Measurements from ENCODE around the gene SUPT3H.

The SUPT3H gene

DNA sequence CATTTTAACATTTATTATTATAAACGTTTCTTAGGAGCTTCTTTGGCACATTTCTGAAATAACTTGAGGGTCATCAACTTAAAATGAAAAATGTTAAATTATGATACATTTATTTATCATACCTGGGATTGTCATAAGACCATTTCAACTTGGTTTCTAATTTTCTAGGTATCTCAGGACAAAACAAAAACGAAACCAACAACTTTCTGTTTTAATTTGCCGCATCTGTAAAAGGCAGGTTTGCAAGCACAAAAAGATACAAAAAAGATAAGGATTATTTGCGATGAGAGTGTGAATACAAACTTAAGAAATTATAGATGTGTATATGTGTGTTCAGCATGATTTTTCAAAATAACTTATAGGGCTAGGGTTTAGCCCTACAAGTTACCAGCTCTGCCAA lies 444.6 kb downstream of the SUPT3H start:
- no peaks in the 10 kb centered on the region for H3K9me3 Mint-ChIP-seq
- DNase-seq = no peak
- TF ChIP-seq, protein P1, sequence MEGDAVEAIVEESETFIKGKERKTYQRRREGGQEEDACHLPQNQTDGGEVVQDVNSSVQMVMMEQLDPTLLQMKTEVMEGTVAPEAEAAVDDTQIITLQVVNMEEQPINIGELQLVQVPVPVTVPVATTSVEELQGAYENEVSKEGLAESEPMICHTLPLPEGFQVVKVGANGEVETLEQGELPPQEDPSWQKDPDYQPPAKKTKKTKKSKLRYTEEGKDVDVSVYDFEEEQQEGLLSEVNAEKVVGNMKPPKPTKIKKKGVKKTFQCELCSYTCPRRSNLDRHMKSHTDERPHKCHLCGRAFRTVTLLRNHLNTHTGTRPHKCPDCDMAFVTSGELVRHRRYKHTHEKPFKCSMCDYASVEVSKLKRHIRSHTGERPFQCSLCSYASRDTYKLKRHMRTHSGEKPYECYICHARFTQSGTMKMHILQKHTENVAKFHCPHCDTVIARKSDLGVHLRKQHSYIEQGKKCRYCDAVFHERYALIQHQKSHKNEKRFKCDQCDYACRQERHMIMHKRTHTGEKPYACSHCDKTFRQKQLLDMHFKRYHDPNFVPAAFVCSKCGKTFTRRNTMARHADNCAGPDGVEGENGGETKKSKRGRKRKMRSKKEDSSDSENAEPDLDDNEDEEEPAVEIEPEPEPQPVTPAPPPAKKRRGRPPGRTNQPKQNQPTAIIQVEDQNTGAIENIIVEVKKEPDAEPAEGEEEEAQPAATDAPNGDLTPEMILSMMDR (IDR thresholded peaks at IDR 0.05) = no peak
- no peak overlapping the region for H3K4me3 Mint-ChIP-seq
- no peak overlapping the region for H3K27ac Mint-ChIP-seq
- H3K36me3 Mint-ChIP-seq (ENCODE audit: low read depth) = peaks cover 3% of the 10 kb centered on the region
- no peaks in the 10 kb centered on the region for H3K27me3 Mint-ChIP-seq (ENCODE audit: low read depth, poor library complexity)
- H3K4me1 Mint-ChIP-seq = no peaks in the 10 kb centered on the region

DNA sequence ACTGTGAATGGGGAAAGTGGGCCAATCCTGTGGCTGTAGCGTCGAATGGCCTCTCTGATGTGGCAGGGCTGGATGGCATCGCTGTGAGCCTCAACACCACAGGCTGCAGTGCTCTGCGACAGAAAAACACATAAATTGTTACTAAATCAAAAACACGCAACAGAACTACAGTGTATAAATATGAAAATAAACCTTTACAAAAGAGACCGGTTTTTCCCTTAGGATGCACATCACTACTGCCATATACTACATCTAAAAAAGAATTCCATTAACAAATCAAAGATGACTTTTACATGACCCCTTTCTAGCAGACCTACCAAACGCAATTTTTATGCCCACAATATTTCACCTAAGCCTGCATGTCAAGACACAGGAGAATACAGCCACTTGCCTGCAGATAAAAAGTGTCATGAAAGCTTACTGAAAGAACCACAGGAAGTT lies 445.1 kb downstream of the SUPT3H start:
- H3K36me3 Mint-ChIP-seq (ENCODE audit: low read depth) = peaks cover 5% of the 10 kb centered on the region

DNA sequence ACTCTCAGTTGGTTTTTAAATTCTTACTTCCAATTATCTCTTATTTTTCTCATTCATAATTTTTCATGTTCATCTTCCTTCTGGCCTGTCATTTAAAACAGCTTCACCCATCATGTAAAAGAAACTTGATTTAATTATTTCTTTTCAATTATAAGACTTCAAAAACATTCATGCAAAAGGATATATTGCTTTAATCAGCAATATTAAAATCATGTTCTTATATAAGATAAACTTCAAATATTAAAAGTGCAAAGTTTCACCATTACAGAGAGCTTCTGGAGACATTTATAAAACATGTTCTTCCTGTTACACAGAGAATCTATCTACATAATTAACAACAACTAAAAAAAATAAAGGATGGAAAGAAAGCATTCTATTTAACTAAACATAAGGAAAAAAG lies 446.3 kb downstream of the SUPT3H start:
- peaks cover 5% of the 10 kb centered on the region for H3K36me3 Mint-ChIP-seq (ENCODE audit: low read depth)
- no peaks in the 10 kb centered on the region for H3K4me1 Mint-ChIP-seq
- TF ChIP-seq, protein P1 (IDR thresholded peaks at IDR 0.05) = no peak
- no peak overlapping the region for H3K27ac Mint-ChIP-seq
- H3K9me3 Mint-ChIP-seq = no peaks in the 10 kb centered on the region
- DNase-seq = no peak
- H3K27me3 Mint-ChIP-seq (ENCODE audit: low read depth, poor library complexity) = no peaks in the 10 kb centered on the region
- H3K4me3 Mint-ChIP-seq = no peak overlapping the region

More for the DNA sequence above, 445.1 kb downstream of the SUPT3H start:
- TF ChIP-seq, protein P1 (IDR thresholded peaks at IDR 0.05) = no peak
- DNase-seq = no peak
- Mint-ChIP-seq H3K9me3 (no peaks in the 10 kb centered on the region), H3K4me1 (no peaks in the 10 kb centered on the region), H3K27me3 (ENCODE audit: low read depth, poor library complexity) (no peaks in the 10 kb centered on the region), H3K27ac (no peak overlapping the region), H3K4me3 (no peak overlapping the region)

DNA sequence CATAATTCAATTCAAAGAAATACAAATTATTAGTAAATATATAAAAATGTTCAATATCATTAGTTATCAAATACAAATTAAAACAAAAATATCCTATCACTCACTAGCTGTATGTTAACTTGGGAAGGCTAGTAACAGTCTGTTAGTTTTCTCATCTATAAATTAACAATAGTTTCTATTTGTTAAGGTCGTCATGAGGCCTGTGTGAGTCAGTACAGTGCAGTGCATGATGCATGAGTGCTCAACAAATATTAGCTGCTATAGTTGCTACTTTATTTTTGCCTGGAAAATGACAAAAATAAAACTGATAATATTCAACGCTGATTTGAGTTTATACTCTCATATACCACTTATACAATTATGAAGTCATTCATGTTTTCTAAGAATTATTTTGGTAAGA lies 451.2 kb downstream of the SUPT3H start:
- Mint-ChIP-seq H3K27ac (no peak overlapping the region), H3K27me3 (ENCODE audit: low read depth, poor library complexity) (no peaks in the 10 kb centered on the region), H3K9me3 (no peaks in the 10 kb centered on the region), H3K4me1 (peaks cover 7% of the 10 kb centered on the region), H3K4me3 (no peak overlapping the region), H3K36me3 (ENCODE audit: low read depth) (peaks cover 5% of the 10 kb centered on the region)
- no peak for DNase-seq
- TF ChIP-seq, protein P1 (IDR thresholded peaks at IDR 0.05) = no peak

DNA sequence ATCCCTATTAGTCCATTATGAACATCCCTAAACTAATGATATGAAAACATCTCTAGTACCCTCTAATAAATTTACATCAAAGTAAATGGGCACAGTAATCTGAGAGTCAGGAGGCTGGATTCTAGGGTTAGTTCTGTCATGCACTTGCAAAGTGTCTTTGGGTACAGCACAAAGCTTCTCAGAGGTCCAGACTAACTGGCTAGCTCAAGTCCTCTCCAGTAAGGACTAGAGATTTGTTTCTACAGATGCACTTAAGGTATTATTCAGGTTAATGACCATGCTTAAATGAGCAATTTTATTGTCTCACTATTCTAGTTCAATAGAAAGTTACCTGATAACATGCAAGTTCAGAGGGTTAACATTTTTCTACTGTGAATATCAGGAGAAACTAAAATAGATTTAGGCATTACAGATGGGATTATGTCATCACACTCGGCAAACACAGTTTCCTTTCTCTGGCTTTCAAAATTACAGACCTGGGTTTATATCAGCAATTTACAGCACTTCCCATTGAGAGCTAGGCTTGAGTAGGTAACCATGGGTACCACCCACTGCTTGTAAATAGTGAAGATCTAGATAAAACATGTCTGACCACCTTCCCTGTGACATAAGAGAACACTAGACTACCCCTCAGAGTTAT lies 452.5 kb downstream of the SUPT3H start:
- peaks cover 5% of the 10 kb centered on the region for H3K36me3 Mint-ChIP-seq (ENCODE audit: low read depth)
- no peak for DNase-seq
- TF ChIP-seq, protein P1 (IDR thresholded peaks at IDR 0.05) = no peak
- no peaks in the 10 kb centered on the region for H3K9me3 Mint-ChIP-seq
- no peak overlapping the region for H3K27ac Mint-ChIP-seq
- H3K4me3 Mint-ChIP-seq = no peak overlapping the region
- peaks cover 11% of the 10 kb centered on the region for H3K4me1 Mint-ChIP-seq
- H3K27me3 Mint-ChIP-seq (ENCODE audit: low read depth, poor library complexity) = no peaks in the 10 kb centered on the region

DNA sequence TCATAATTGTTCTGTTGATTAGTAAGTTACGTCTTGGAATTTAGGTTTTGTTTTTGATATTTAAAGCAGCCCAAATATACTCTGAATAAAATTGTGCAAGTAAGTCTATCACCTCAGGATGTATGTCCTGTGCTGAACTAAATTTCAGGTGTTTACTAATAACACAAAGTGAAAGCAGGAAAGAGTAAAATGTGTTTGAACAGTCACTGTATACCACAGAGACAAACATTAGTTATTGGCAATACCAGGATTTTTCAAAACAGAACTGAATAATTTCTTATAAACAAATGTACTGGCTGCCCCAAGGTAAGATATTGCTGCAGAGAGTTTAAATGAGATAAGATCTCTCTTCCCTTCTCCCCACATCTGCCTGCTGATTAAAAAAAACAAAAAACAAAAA lies 454.3 kb downstream of the SUPT3H start:
- TF ChIP-seq, protein P1 (IDR thresholded peaks at IDR 0.05) = no peak
- Mint-ChIP-seq H3K4me3 (no peak overlapping the region), H3K27me3 (ENCODE audit: low read depth, poor library complexity) (no peaks in the 10 kb centered on the region), H3K4me1 (peaks cover 11% of the 10 kb centered on the region), H3K9me3 (no peaks in the 10 kb centered on the region), H3K27ac (no peak overlapping the region), H3K36me3 (ENCODE audit: low read depth) (peaks cover 5% of the 10 kb centered on the region)
- DNase-seq = no peak
